HG03095 (cell line): Measurements from ENCODE around the gene QKI.
"Not testable (repeated sequence)": the region's sequence is repeated elsewhere in the genome, so short reads cannot be mapped to it uniquely, and the experiment has no call there.

Experiments
- ATAC-seq: cut with Tn5 transposase; IDR thresholded peaks from one replicate; pipeline ENCODE4 v1.9.1; 2021; ENCODE audit warnings: moderate library complexity; ENCODE audit not compliant: unreplicated experiment

Gene QKI

GRCh38 chr6:163413345-163414116 is 987 bp upstream of the QKI start:
- ATAC-seq = peak; percentile 43

GRCh38 chr6:163414946-163415619 is 565 bp downstream of the QKI start:
- ATAC-seq = peak; percentile 1

GRCh38 chr6:163415620-163416556 is 1.4 kb downstream of the QKI start:
- no peak for ATAC-seq

- ATAC-seq = no peak
Observed at GRCh38 chr6:163416557-163417253, 2.2 kb downstream of the QKI start.

GRCh38 chr6:163417595-163417994 is 3.1 kb downstream of the QKI start:
- ATAC-seq = no peak

GRCh38 chr6:163418311-163419029 is 4.0 kb downstream of the QKI start:
- ATAC-seq = no peak

GRCh38 chr6:163419413-163420288 is 5.1 kb downstream of the QKI start:
- no peak for ATAC-seq

GRCh38 chr6:163420289-163420614 is 5.7 kb downstream of the QKI start:
- ATAC-seq = no peak

- ATAC-seq = no peak
Observed at GRCh38 chr6:163422550-163422949, 8.0 kb downstream of the QKI start.

- ATAC-seq = no peak
Observed at GRCh38 chr6:163423696-163424095, 9.2 kb downstream of the QKI start.

- no peak for ATAC-seq
Observed at GRCh38 chr6:163427498-163428254, 13.2 kb downstream of the QKI start.

GRCh38 chr6:163428373-163428772 is 13.9 kb downstream of the QKI start:
- ATAC-seq = no peak

- ATAC-seq = no peak
Observed at GRCh38 chr6:163429858-163430448, 15.4 kb downstream of the QKI start.

- ATAC-seq = no peak
Observed at GRCh38 chr6:163432300-163432699, 17.8 kb downstream of the QKI start.

- not testable (repeated sequence) for ATAC-seq
Observed at GRCh38 chr6:163433486-163433885, 19.0 kb downstream of the QKI start.

GRCh38 chr6:163435023-163435422 is 20.5 kb downstream of the QKI start:
- no peak for ATAC-seq

GRCh38 chr6:163436843-163437242 is 22.3 kb downstream of the QKI start:
- no peak for ATAC-seq

- no peak for ATAC-seq
Observed at GRCh38 chr6:163437466-163437865, 22.9 kb downstream of the QKI start.
